CMK (cell line): ENCODE results near the gene RPL38.

Experiments
- DNase-seq: peaks from one replicate; pipeline ENCODE4 v3.0.0-alpha.2; 2010; ENCODE audit warnings: low read depth

RPL38 gene

DNA sequence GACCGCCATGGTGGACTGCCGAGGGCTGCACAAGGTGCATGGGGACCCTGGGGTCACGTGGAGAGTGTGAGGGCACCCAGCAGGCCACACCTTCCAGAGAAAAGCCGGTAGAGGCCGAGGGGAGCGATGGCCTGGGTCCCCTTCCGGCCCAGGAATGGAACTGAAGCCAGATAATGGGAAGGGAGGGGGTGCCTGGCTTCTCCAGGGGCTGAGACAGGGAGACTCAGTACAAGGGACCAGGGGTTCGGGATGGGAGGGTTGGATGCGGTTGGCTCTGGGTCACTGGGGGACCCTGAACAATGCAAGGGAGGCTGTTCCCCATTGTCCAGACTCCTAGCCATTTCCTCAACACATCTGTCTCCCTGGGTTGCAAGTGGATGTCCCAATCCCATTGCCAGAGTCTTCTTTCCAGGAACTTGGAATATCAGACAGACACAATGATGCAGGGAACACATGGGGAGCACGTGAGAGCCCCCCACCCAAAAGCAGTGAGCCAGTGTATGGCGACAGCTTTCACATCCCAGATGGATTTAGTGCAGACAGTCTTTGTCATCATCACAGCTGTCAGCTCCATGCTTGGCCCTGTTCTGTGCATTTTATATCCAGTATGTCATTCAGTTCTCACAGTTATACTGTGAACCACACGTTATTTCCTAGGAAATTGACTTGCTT lies 47.0 kb downstream of the RPL38 start:
- DNase-seq = no peak

DNA sequence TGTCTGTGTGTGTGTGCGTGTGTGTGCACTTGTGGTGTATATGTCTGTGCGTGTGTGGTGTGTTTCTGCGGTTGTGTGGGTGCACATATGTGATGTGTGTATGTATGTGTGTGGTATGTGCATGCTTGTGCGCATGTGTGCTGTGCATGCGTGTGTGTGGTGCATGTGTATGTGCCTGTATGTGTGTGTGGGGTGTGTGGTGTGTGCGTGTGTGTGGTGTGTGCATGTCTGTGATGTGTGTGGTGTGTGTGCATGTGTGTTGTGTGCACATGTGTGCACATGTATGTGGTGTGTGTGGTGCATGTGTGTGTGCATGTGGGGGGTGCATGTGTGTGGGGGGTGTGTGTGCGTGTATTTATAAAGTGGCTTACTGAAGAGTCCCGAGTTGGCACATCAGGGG lies 47.6 kb downstream of the RPL38 start:
- DNase-seq = no peak

DNA sequence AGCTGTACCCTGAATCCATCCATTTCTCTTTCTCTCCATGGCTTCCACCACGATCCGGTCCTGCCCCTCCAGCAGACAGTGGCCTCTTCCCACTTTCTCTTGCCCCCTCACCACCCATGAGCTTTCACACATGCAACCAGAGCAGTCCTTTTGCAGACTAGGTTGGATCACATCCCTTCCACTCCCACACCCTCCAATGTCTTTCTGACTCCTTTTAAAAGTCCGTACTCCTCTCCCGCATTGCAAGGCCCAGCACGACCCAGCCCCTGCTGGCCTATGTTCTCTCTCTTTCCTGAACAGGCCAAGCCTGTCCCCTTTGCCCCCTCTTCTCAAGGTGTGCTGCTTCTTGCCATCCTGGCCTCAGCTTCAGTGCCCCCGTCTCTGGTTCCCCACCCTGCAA lies 48.1 kb downstream of the RPL38 start:
- no peak for DNase-seq

DNA sequence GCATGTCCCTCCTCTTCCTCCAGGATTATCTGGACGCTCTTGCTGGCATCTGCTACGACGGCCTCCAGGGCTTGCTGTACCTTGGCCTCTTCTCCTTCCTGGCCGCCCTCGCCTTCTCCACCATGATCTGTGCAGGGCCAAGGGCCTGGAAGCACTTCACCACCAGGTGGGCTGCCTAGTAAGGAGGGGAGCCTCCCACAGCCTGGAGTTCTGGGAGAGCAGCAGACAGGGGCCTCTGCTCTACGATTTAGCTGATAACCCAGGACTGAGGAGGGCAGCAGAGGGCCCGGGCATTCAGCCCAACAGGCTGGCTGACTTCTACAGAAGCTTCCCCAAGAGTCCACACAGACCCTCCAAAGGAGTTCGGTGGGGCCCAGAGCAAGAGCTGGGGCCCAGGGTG lies 48.7 kb downstream of the RPL38 start:
- DNase-seq = no peak

DNA sequence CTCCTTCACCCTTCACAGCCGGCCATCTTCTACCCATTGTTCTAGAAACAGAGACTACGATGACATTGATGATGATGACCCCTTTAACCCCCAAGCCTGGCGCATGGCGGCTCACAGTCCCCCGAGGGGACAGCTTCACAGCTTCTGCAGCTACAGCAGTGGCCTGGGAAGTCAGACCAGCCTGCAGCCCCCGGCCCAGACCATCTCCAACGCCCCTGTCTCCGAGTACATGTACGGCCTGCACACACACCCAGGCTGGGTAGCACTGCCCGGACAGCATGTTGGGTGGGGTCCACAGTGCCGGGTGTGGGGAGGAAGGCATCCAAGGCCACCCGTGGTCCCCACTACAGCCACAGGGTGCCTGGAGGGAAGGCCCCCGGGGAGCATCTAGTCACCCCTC lies 49.6 kb downstream of the RPL38 start:
- DNase-seq = no peak

DNA sequence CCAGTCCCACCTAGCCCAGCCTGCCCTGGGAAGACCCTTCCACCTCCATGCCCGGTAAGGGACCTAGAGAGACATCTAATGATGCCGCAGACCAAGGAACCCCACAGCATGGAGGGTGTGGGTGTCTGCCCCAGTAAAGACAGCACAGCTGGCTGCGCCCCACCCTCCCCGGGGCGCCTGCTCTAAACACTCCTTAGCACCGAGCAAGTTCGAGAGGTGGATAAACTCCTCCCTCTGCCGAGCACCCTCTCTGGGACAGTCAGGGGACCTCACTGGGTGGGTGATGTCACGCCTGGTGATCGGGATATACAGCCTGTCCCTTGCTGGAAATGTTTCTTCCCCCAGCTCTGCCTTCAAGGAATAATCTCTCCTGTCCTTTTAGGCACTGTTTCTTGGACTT lies 53.8 kb downstream of the RPL38 start:
- DNase-seq = no peak

DNA sequence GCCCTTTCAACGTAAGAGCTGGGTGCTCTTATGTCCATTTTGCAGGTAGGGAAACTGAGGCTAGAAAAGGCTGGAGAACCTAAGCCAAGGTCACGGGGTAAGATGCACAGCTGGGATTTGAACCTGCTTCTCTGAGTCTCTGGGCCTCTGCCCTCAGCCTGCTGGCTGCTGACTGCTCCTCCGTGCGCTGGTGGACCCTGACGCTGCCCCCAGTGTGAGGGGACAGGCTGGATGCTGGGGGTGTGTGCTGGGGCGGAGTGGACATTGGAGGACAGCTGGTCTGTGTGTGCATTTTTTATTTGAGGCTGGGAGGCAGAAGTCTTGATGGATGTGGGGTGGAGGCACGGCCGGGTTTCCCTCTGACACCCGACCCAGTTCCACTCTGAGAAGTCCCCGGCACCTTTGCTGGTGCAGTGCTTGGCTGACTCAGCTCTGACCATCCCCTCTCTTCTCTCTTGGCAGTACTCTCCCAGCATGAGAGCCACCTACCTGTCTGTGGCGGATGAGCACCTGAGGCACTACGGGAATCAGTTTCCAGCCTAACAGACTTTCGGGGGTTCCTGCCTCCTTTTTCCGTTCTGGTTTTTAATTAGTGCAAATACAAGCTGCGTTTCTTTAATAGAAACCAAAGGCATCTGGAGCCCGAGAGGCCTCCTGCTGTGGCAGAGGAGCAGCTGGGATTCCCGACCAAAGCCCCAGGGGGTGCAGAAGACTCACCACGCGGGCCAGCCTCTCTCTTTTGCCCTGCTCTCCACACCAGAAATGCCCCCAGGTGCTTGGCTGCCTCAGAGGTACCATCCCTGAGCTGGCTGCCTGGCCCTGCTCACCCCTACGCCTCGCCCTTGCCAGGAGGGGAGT lies 56.4 kb downstream of the RPL38 start:
- no peak for DNase-seq
